ENCODE data around the gene USP34.

GRCh38 chr2:61396005-61396404 lies 74.9 kb downstream of the USP34 start:
- TF ChIP-seq POLR2A (IDR thresholded peaks at IDR 0.05): no peak
- no peak for TF ChIP-seq CTCF (IDR thresholded peaks at IDR 0.05)
